Progenitor cell of endocrine pancreas (in vitro differentiated cells): ENCODE results near the gene SUGP2. TPM values are rescaled to one million over a fixed set of nuclear protein-coding genes. Genes with fewer than 3 reads are reported as not detected.

Source experiments
- DNase-seq: peaks from one replicate; pipeline ENCODE4 v3.0.0; 2021; ENCODE audit warnings: low spot score; ENCODE audit not compliant: unreplicated experiment
- H3K27ac Mint-ChIP-seq: 2 replicates; pipeline ENCODE4 v1.8.0; 2021; ENCODE audit warnings: mild to moderate bottlenecking, moderate library complexity, mixed read lengths
- H3K27me3 Mint-ChIP-seq: 2 replicates; pipeline ENCODE4 v1.8.0; 2021; ENCODE audit warnings: mixed read lengths
- H3K36me3 Mint-ChIP-seq: 2 replicates; pipeline ENCODE4 v1.8.0; 2022; ENCODE audit warnings: mixed read lengths; ENCODE audit not compliant: insufficient read depth
- H3K4me1 Mint-ChIP-seq: 2 replicates; pipeline ENCODE4 v1.8.0; 2021; ENCODE audit warnings: low read depth, mixed read lengths
- H3K4me3 Mint-ChIP-seq: 2 replicates; pipeline ENCODE4 v1.8.0; 2021; ENCODE audit warnings: low read depth, mild to moderate bottlenecking, moderate library complexity, mixed read lengths
- H3K9me3 Mint-ChIP-seq: 2 replicates; pipeline ENCODE4 v1.8.0; 2021; ENCODE audit warnings: low read depth, mixed read lengths
- CTCF ChIP-seq: fragments of 200-600 bp; sonication (generic); IDR thresholded peaks from one replicate; pipeline ENCODE4 v1.5.0; 2021; ENCODE audit warnings: antibody characterized with exemption, mild to moderate bottlenecking; ENCODE audit not compliant: unreplicated experiment
- total RNA-seq: library from RNA; stranded (reverse); gene quantifications from 2 replicates; pipeline ENCODE4 v1.2.1, GENCODE V29; 2021

Gene SUGP2
- total RNA-seq, 1 donor from 2014 or later = 153 TPM

- TF ChIP-seq CTCF = no peak
- DNase-seq = no peak
- Mint-ChIP-seq H3K9me3 (no peaks in the 10 kb centered on the region), H3K4me3 (no peak overlapping the region), H3K27me3 (peaks cover 5% of the 10 kb centered on the region), H3K36me3 (peaks cover 4% of the 10 kb centered on the region), H3K4me1 (no peaks in the 10 kb centered on the region), H3K27ac (no peak overlapping the region)
Measured at GRCh38 chr19:18991468-18991867, 41.8 kb downstream of the SUGP2 start.

- H3K9me3 Mint-ChIP-seq = no peaks in the 10 kb centered on the region
- no peak for TF ChIP-seq CTCF
- no peak for DNase-seq
- peaks cover 4% of the 10 kb centered on the region for H3K36me3 Mint-ChIP-seq
- H3K4me1 Mint-ChIP-seq = no peaks in the 10 kb centered on the region
- H3K4me3 Mint-ChIP-seq = no peak overlapping the region
- no peak overlapping the region for H3K27ac Mint-ChIP-seq
- peaks cover 7% of the 10 kb centered on the region for H3K27me3 Mint-ChIP-seq
Measured at GRCh38 chr19:18991006-18991405, 42.3 kb downstream of the SUGP2 start.

DNA sequence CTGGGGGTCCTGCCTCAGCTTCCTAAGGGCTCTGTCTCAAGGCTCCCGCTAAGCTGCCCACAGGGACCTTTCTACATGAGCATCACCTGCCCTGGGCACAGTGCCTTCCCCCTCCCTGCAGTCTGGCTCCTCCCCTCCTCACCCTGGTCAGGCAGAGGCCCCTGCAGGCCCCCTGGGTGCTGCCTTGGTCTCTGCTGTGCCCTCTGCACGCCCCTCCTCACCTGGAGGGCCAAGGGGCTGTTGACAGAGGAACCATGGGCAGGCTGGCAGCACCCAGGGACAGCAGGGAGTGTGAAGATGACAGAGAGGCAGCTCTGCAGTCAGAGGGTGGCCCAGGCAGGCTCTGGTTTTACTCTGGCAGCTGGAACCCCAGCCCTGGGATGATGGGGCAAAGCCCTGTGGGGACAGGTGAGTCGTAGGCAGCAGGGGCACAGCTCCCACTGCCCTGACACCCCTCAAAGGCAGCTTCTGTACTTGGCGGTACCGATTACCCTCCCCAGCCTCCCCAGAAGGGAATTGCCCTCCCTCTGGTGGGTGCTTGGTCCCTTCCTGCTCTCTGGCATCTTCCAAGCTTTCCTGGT, 43.1 kb downstream of the SUGP2 start:
- Mint-ChIP-seq H3K9me3 (no peaks in the 10 kb centered on the region), H3K4me3 (no peak overlapping the region), H3K27ac (no peak overlapping the region), H3K27me3 (peaks cover 9% of the 10 kb centered on the region), H3K4me1 (no peaks in the 10 kb centered on the region), H3K36me3 (peaks cover 4% of the 10 kb centered on the region)
- no peak for DNase-seq
- no peak for TF ChIP-seq CTCF

DNA sequence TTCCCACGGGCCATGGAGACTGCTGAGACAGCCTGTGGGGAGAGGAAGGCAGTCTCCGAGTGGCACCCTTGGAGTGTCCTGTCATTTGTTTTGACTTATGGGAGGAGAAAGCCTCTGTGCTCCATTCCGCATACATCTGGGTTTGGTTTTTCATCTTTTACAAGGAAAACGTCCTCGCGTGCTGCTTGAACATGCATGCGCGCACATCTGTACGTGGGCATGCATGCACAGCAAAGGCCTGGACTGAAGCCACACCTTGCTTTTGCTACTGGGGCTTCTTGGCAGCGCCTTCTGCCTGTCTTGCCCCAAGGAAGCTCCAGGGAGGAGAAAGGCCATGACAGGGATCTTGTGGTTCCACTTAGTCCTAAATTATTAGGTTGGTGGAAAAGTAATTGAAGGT, 44.0 kb downstream of the SUGP2 start:
- H3K9me3 Mint-ChIP-seq = no peaks in the 10 kb centered on the region

GRCh38 chr19:18987456-18987855, 45.9 kb downstream of the SUGP2 start:
- H3K4me1 Mint-ChIP-seq = no peaks in the 10 kb centered on the region
- no peak overlapping the region for H3K27ac Mint-ChIP-seq
- no peaks in the 10 kb centered on the region for H3K9me3 Mint-ChIP-seq
- no peak overlapping the region for H3K4me3 Mint-ChIP-seq
- TF ChIP-seq CTCF = no peak
- DNase-seq = no peak
- H3K27me3 Mint-ChIP-seq = peaks cover 15% of the 10 kb centered on the region
- H3K36me3 Mint-ChIP-seq = peaks cover 1% of the 10 kb centered on the region

More for the DNA sequence above, 44.0 kb downstream of the SUGP2 start:
- H3K27me3 Mint-ChIP-seq = peaks cover 12% of the 10 kb centered on the region
- no peak overlapping the region for H3K27ac Mint-ChIP-seq
- no peak overlapping the region for H3K4me3 Mint-ChIP-seq
- no peaks in the 10 kb centered on the region for H3K4me1 Mint-ChIP-seq
- H3K36me3 Mint-ChIP-seq = peaks cover 4% of the 10 kb centered on the region
- DNase-seq = no peak
- no peak for TF ChIP-seq CTCF
